Anterior cingulate cortex (tissue), 58 donors: ENCODE results near the gene TMEM255B.
"Not testable (repeated sequence)": the region's sequence is repeated elsewhere in the genome, so short reads cannot be mapped to it uniquely, and the experiment has no call there.

Experiments
- DNase-seq, 58 donors: peaks; one replicate each; lab custom pipeline; 2025; lab: John Stamatoyannopoulos, UW

TMEM255B gene

DNA sequence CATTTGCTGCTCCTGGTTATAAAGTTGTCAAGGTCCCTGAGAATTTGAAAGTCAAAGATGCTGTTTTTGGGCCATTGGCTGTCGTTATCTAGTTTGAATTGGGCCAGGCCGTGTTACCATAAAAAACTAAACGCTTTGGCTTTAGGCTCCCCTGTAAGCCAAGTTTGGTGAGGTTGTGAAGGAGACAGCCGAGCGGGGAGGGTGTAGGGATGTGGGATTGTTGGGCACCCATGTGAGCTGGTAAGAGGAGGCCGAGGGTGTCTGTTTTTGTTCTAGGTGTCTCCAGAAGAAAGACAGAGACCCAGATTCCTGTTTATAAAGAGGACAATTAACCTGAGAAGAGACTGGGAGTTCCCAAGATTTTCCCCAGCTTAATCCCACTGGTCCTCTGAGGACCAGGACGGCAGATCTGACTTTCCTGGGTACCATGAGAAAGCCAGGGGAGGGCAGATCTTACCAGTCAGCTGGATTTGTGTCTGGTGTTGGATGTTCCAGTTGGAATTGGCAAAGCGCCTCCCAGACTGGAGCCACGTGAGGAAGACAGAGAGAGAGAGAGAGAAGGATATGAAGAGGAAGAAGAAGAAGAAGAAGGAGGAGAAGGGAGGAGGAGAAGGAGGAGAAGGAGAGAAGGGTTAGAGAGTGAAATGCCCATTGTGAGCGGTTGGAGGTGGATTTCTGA is 25.1 kb downstream of the TMEM255B start:
- DNase-seq: no peak

DNA sequence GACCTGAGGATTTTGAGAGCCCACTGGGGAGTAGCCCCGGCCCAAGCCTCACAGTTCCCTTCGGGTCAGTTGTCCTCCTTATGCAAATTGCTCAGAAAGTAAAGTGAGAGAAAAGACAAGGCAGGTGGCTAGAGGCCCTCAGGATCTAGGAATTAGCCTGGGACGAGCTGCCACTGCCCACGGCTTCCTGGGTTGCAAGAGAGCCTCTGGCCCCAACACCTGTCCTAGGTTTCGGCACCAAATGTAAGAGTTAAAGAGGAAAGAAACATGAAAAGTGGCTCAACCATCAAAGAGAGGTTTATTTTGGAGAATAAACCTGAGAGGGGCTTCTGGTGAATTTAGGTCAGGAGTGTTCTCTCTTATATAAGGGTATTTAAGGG is 25.6 kb downstream of the TMEM255B start:
- no peak for DNase-seq

- DNase-seq: no peak
Observed at GRCh38 chr13:113785051-113786010, 26.3 kb downstream of the TMEM255B start.

DNA sequence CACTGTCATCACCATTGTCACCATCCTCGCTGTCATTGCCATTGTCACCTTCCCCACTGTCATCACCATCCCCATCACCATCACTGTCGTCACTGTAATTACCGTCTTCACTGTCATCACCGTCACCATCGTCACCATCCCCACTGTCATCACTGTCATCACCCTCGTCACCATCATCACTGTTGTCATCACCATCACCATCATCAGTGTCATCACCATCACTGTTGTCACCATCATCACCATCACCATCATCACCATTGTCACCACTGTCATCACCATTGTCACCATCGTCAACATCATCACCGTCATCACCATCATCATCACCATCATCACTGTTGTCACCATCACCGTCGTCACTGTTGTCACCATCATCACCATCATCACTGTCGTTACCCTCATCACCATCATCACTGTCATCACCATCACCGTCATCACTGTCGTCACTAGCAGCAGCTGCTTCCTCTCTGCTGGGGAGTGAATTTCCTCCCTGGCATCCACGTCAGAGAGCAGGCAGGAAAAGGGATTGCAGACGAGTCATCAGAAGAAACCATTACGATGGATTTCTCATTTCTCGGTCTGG is 27.3 kb downstream of the TMEM255B start:
- no peak for DNase-seq

DNA sequence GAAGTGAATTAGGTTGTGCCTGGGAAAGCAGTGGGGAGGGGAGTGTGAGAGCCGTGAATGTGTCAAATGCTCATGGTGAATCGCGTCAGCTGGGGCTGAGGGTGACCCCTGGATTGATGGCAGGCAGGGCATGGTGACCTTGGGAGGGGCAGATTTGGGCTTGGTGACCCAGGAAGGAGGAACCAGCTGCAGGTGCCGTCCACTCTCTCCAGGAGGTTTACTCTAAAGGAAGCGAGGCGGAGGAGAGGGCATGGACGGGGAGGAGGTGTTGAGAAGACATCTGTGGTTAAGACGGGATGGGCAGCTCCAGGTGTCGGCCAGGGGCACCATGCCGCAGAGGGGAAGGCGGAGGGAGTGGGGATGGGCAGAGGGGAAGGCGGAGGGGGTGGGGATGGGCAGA is 28.7 kb downstream of the TMEM255B start:
- no peak for DNase-seq

- no peak for DNase-seq
Observed at GRCh38 chr13:113788413-113789135, 29.5 kb downstream of the TMEM255B start.

- no peak for DNase-seq
Observed at GRCh38 chr13:113789167-113789566, 30.1 kb downstream of the TMEM255B start.

DNA sequence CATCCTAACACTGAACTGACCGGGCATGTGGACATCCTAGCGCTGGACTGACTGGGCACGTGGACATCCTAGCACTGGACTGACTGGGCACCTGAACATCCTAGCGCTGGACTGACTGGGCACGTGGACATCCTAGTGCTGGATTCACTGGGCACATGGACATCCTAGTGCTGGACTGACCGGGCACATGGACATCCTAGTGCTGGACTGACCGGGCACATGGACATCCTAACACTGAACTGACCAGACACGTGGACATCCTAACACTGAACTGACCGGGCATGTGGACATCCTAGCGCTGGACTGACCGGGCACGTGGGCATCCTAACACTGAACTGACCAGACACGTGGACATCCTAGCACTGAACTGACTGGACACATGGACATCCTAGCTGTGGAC is 30.9 kb downstream of the TMEM255B start:
- DNase-seq: not testable (repeated sequence)

- no peak for DNase-seq
Observed at GRCh38 chr13:113791226-113791625, 32.2 kb downstream of the TMEM255B start.

DNA sequence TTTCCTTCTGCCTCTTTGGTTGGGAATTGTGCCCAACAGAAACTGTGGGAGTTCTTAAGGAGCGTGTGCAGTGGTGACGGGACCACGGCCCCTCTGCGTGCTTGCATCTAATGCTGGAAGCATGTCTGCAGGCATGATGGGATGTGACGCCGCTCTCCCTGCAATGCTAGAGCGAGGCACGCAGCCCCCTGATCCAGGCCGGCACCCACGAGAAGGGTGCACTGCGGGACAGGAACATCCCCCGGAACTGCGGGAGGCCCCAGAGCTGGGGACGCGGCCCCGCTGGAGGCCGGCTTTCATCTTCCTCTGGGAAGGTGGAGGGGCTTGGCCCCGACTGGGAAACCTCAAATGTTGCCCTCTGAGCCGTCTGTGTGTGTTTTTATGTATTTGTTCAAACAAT is 32.7 kb downstream of the TMEM255B start:
- DNase-seq: no peak

DNA sequence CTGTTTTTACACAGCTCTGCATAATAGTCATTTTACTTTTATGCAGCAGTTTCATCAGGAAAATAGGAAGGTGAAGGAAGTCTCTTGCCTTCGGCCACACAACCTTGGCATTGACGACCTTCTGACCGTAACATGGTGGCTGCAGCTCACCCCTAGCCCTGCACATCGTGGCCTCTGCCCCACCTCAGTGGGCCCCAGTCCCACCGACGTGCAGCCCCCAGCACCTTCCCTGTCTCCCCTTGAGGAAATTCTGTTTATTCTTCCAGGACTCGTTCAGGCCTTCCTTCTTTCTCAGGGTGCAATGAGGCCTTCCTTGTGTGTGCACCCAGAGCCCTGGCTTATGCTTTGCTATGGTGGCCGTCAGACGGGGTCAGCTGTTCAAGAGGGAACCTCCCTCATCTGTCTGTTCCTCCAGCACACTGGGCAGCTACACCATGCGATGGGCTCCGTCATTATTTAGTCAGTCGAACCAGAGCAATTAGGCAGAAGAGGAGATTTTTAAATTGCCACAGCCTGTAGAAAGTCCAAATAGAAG is 33.3 kb downstream of the TMEM255B start:
- DNase-seq: no peak

DNA sequence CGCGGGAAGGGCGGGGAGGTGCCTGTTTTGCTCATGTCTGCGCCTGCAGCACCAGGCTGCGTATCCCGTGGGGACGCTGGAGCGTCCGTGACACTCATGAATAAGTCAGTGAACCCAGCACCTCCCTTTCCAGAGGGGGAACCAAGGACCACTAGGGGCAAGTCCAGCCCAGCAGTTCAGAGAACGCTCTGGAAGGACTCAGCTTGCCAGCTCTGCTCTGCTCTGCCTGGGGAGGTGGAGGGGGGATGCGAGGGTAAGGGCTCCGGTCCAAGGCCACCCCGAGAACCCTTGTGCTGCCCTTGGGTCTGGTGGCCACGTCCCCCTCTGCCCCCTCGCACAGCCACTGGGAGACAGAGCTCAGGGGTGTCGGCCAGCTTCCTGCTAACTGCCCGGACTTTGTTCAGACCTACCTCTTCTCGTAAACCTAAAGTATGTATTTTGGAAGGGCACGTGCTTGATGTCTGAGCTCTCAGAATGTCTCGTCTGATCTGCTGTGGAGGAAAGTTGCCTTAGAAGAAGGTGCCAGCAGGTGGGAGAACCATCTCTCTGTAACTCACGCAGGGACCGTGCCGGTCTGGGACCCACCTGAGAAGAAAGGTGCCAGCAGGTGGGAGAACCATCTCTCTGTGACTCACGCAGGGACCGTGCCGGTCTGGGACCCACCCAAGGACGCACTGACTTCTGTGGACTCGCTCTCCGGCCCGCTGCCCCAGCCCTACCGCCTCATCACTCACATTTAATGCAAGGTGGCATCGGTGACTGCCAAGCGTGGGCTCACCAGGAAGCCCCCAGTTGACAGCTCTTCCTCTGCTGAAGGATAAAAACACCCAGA is 34.1 kb downstream of the TMEM255B start:
- no peak for DNase-seq

- no peak for DNase-seq
Observed at GRCh38 chr13:113793718-113794085, 34.7 kb downstream of the TMEM255B start.

GRCh38 chr13:113794086-113794485 is 35.1 kb downstream of the TMEM255B start:
- DNase-seq: no peak

GRCh38 chr13:113794764-113795173 is 35.7 kb downstream of the TMEM255B start:
- DNase-seq: no peak

- not testable (repeated sequence) for DNase-seq
Observed at GRCh38 chr13:113795362-113795761, 36.3 kb downstream of the TMEM255B start.

DNA sequence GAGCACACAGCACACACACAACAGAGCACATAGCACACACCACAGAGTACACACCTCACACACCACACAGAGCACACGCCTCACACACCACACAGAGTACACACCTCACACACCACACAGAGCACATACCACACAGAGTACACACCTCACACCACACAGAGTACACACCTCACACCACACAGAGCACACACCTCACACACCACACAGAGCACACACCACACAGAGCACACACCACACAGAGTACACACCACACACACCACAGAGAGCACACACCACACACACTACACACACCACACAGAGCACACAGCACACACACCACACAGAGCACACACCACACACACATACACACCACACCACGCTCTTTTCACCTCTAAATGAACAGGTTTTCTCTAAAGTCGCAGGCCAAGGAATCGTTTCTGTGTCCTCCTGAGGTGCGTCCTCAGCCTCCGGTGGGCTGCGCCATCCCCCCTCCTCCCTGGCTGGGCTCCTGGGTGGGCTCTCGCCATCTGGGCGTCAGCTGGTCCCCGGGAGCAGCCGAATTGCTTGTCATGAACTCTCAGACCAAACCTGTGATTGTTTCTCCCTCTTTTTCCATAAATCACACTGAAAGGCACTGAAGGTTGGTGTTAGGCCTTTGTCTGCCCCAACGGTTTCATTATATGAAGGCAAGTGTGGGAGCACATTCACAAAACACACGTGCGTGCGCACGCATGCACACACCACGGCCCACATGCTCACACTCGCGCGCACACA is 37.4 kb downstream of the TMEM255B start:
- no peak for DNase-seq

- no peak for DNase-seq
Observed at GRCh38 chr13:113796964-113797676, 38.1 kb downstream of the TMEM255B start.
